ENCODE measurements around the gene UBALD2.

DNA sequence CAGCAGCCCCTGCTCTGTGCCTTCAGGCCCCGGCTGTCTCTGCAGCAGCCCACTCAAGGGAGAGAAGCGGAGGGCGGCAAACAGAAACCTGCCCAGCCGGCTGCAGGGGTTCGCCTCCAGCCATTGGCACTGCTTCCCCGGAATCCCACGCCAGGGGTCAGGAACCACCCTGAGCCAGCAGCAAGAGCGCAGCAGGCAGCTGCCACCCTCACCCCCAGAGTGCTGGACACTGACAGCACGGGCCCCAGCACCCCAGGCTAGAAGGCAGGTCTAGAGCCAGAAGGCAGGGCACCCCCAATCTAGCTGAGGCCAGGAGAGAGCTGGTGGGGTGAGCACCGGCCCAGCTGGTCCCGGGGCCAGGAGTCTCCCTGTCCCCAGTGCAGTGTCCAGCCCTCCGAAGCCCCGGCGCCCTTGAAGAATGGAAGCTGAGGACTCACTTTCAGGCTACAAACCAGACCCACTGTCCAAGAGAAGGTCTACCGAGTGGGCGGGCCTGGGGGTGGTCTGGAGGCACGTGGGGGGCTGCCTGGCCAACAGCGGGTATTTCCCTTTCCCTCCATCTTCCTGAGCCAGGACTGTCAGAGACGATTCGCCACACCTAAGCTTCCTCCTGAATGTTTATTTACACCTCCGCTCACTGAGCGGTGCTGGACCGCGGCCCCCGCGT is 8.4 kb downstream of the UBALD2 start:
- TF ChIP-seq, protein P1, sequence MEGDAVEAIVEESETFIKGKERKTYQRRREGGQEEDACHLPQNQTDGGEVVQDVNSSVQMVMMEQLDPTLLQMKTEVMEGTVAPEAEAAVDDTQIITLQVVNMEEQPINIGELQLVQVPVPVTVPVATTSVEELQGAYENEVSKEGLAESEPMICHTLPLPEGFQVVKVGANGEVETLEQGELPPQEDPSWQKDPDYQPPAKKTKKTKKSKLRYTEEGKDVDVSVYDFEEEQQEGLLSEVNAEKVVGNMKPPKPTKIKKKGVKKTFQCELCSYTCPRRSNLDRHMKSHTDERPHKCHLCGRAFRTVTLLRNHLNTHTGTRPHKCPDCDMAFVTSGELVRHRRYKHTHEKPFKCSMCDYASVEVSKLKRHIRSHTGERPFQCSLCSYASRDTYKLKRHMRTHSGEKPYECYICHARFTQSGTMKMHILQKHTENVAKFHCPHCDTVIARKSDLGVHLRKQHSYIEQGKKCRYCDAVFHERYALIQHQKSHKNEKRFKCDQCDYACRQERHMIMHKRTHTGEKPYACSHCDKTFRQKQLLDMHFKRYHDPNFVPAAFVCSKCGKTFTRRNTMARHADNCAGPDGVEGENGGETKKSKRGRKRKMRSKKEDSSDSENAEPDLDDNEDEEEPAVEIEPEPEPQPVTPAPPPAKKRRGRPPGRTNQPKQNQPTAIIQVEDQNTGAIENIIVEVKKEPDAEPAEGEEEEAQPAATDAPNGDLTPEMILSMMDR (conservative IDR thresholded peaks at IDR 0.05; ENCODE audit: low read depth, low read length) = no peak
- TF ChIP-seq RAD21 (IDR thresholded peaks at IDR 0.05; ENCODE audit: low read length) (no peak), POLR2A (IDR thresholded peaks at IDR 0.05; ENCODE audit: low read depth, low read length) (no peak)

Measured in IMR-90 (cell line).